PFSK-1 (cell line): Measurements from ENCODE around the gene SORL1-AS1.

Experiments used
- FOXP2 ChIP-seq: optimal IDR thresholded peaks from 2 replicates; pipeline ENCODE3; 2011; ENCODE audit warnings: borderline replicate concordance, control low read depth, inconsistent platforms; ENCODE audit not compliant: insufficient read depth; ENCODE audit errors: extremely low read length, extremely low read depth
- POLR2AphosphoS5 ChIP-seq: IDR thresholded peaks from 2 replicates; pipeline ENCODE4 v1.6.1; 2012; ENCODE audit warnings: low read depth, mild to moderate bottlenecking, control low read depth, low read length, moderate library complexity
- SIN3A ChIP-seq: IDR thresholded peaks from 2 replicates; pipeline ENCODE4 v1.6.1; 2012; ENCODE audit warnings: mild to moderate bottlenecking, low read length, moderate library complexity, borderline replicate concordance; ENCODE audit not compliant: insufficient read depth
- TAF1 ChIP-seq: IDR thresholded peaks from 2 replicates; pipeline ENCODE4 v1.6.1; 2012; ENCODE audit warnings: low read length, control low read depth, borderline replicate concordance; ENCODE audit not compliant: insufficient read depth
- TF ChIP-seq, protein P1 (sequence below), 2 experiments: IDR thresholded peaks; 2 replicates each; pipeline versions ENCODE4 v1.6.1 to v1.8.0; 2011 to 2012; ENCODE audit warnings: low read depth in 2 of 2, low read length in 2 of 2, control low read depth in 1 of 2, inconsistent platforms in 1 of 2, mild to moderate bottlenecking in 1 of 2, moderate library complexity in 1 of 2; ENCODE audit not compliant: insufficient read depth in 1 of 2

DNA sequence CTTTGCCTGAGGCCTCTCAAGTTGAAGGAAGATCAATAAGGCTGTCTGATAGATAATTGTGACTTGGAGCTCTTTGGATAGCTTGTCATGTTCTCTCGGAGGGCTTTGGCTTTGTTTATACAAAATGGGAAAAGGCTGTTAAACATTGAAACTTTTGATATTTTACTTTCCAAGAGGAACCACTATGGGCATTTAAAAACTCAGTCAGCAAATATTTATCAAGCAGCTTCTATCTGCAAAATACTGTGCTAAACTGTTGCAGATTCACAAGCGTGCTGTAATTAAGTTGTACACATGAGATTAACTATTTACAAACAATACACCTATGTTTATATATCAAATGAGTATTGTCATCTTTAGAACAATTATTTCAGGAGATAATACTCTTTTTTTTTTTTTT, 35.2 kb downstream of the SORL1-AS1 start:
- TF ChIP-seq, protein P1, sequence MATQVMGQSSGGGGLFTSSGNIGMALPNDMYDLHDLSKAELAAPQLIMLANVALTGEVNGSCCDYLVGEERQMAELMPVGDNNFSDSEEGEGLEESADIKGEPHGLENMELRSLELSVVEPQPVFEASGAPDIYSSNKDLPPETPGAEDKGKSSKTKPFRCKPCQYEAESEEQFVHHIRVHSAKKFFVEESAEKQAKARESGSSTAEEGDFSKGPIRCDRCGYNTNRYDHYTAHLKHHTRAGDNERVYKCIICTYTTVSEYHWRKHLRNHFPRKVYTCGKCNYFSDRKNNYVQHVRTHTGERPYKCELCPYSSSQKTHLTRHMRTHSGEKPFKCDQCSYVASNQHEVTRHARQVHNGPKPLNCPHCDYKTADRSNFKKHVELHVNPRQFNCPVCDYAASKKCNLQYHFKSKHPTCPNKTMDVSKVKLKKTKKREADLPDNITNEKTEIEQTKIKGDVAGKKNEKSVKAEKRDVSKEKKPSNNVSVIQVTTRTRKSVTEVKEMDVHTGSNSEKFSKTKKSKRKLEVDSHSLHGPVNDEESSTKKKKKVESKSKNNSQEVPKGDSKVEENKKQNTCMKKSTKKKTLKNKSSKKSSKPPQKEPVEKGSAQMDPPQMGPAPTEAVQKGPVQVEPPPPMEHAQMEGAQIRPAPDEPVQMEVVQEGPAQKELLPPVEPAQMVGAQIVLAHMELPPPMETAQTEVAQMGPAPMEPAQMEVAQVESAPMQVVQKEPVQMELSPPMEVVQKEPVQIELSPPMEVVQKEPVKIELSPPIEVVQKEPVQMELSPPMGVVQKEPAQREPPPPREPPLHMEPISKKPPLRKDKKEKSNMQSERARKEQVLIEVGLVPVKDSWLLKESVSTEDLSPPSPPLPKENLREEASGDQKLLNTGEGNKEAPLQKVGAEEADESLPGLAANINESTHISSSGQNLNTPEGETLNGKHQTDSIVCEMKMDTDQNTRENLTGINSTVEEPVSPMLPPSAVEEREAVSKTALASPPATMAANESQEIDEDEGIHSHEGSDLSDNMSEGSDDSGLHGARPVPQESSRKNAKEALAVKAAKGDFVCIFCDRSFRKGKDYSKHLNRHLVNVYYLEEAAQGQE (IDR thresholded peaks at IDR 0.05; ENCODE audit: insufficient read depth in 1 of 2, low read depth in 2 of 2, low read length in 2 of 2) = no peak
- TF ChIP-seq TAF1 (no peak), POLR2AphosphoS5 (no peak), SIN3A (no peak), FOXP2 (no peak)
